Measurements from ENCODE around the gene PLEKHG7. TPM values are rescaled to one million over a fixed set of nuclear protein-coding genes. Genes with fewer than 3 reads are reported as not detected.

PLEKHG7 gene
- total and polyA plus RNA-seq, 10 donors = 0.62 to 8.8 (median 2.0) TPM

- TF ChIP-seq POLR2A (IDR thresholded peaks at IDR 0.05) (no peak), POLR2AphosphoS5 (IDR thresholded peaks at IDR 0.05) (no peak), CTCF (IDR thresholded peaks at IDR 0.05 in 8 of 11, conservative IDR thresholded peaks at IDR 0.05 in 3 of 11) (no peak)
- no peaks in the 10 kb centered on the region for H3K27me3 ChIP-seq (replicated peaks in 1 of 7)
- DNase-seq = no peak
- H3K9me3 ChIP-seq = no peaks in the 10 kb centered on the region
- H3K4me3 ChIP-seq = no peak overlapping the region
- WGBS, 5 donors = 37 to 63% (median 62%) methylated on average over 5 of the region's 5 CpGs
- peaks cover 0 to 9% (median 2%) of the 10 kb centered on the region in 6 donors for H3K4me1 ChIP-seq
- no peaks in the 10 kb centered on the region for H3K36me3 ChIP-seq
- no peak overlapping the region for H3K27ac ChIP-seq
- intact Hi-C loops (cut with DNase I; ENCODE audit: low total_unique reads) = no loop called here
These were observed 54.9 kb downstream of the PLEKHG7 start for GRCh38 chr12:92757597-92758121.

- no peaks in the 10 kb centered on the region for H3K27me3 ChIP-seq (replicated peaks in 1 of 7)
- H3K36me3 ChIP-seq = no peaks in the 10 kb centered on the region
- 86 to 95% (median 93%) methylated on average over 3 of the region's 3 CpGs for WGBS, 5 donors
- H3K4me1 ChIP-seq = peaks cover 0 to 9% (median 2%) of the 10 kb centered on the region in 6 donors
- no peak for DNase-seq
- no peak overlapping the region for H3K4me3 ChIP-seq
- intact Hi-C loops (cut with DNase I; ENCODE audit: low total_unique reads) = no loop called here
- TF ChIP-seq POLR2AphosphoS5 (IDR thresholded peaks at IDR 0.05) = no peak
- TF ChIP-seq CTCF (IDR thresholded peaks at IDR 0.05 in 8 of 11, conservative IDR thresholded peaks at IDR 0.05 in 3 of 11) = no peak
- TF ChIP-seq POLR2A (IDR thresholded peaks at IDR 0.05) = no peak
- H3K27ac ChIP-seq = no peak overlapping the region
- H3K9me3 ChIP-seq = no peaks in the 10 kb centered on the region
These were observed 57.0 kb downstream of the PLEKHG7 start for GRCh38 chr12:92759634-92760268.

DNA sequence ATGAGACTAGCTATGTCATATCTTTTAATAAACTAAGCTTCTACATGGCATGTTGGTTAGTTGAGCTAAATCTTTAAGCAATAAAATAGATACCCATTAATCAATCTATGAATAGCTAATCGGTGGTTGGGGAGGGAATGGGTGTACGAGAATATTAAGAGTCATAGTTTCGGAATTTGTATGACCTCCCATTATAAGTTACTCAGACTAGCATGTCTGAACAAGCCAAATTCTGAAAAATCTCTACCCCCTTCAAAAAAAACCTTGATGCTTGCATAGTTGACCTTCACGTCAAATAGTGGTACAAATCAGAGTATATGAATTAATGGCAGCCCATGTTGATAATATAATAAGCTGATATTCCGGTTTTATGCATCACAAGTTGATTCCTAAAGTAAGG lies 60.0 kb downstream of the PLEKHG7 start:
- TF ChIP-seq POLR2A (IDR thresholded peaks at IDR 0.05) (no peak), POLR2AphosphoS5 (IDR thresholded peaks at IDR 0.05) (no peak), CTCF (IDR thresholded peaks at IDR 0.05 in 8 of 11, conservative IDR thresholded peaks at IDR 0.05 in 3 of 11) (no peak)
- H3K36me3 ChIP-seq = no peaks in the 10 kb centered on the region
- no peak overlapping the region for H3K27ac ChIP-seq
- no peaks in the 10 kb centered on the region for H3K27me3 ChIP-seq (replicated peaks in 1 of 7)
- 92 to 99% (median 93%) methylated on average over 5 of the region's 5 CpGs for WGBS, 5 donors
- intact Hi-C loops (cut with DNase I; ENCODE audit: low total_unique reads) = no loop called here
- H3K9me3 ChIP-seq = no peaks in the 10 kb centered on the region
- DNase-seq = no peak
- H3K4me1 ChIP-seq = peaks cover 0 to 13% (median 2%) of the 10 kb centered on the region in 6 donors
- H3K4me3 ChIP-seq = no peak overlapping the region

GRCh38 chr12:92764831-92765230 lies 62.0 kb downstream of the PLEKHG7 start:
- peaks cover 4 to 32% (median 16%) of the 10 kb centered on the region in 6 donors for H3K4me1 ChIP-seq
- intact Hi-C loops (cut with DNase I; ENCODE audit: low total_unique reads) = no loop called here
- no peaks in the 10 kb centered on the region for H3K36me3 ChIP-seq
- 85 to 91% (median 87%) methylated on average over 5 of the region's 5 CpGs for WGBS, 5 donors
- H3K4me3 ChIP-seq = no peak overlapping the region
- H3K27ac ChIP-seq = no peak overlapping the region
- H3K9me3 ChIP-seq = no peaks in the 10 kb centered on the region
- no peaks in the 10 kb centered on the region for H3K27me3 ChIP-seq (replicated peaks in 1 of 7)
- no peak for TF ChIP-seq CTCF (IDR thresholded peaks at IDR 0.05 in 8 of 11, conservative IDR thresholded peaks at IDR 0.05 in 3 of 11)
- TF ChIP-seq POLR2A (IDR thresholded peaks at IDR 0.05) = no peak
- no peak for TF ChIP-seq POLR2AphosphoS5 (IDR thresholded peaks at IDR 0.05)
- DNase-seq = no peak

All from spleen (tissue), 11 donors.